Renal cortex interstitium (tissue), 11 donors: Measurements from ENCODE around the gene ABCG1. TPM values are rescaled to one million over a fixed set of nuclear protein-coding genes. Genes with fewer than 3 reads are reported as not detected.

Source experiments
- DNase-seq, 11 donors: peaks; one replicate each; pipeline ENCODE4 v3.0.0-alpha.2; 2013; ENCODE audit warnings: low read depth in 9 of 11, low spot score in 4 of 11; ENCODE audit errors: extremely low read depth in 1 of 11
- polyA plus RNA-seq, 3 donors: library from polyadenylated mRNA; unstranded; fragments of 120-200 nt; gene quantifications; one replicate each; pipeline ENCODE4 v1.2.1, GENCODE V29; 2013; ENCODE audit not compliant: insufficient read length in 3 of 3

The ABCG1 gene
- polyA plus RNA-seq, 3 donors, result 8.0 to 14.1 (median 9.3) TPM

- DNase-seq, result no peak
These were observed 6.7 kb downstream of the ABCG1 start for GRCh38 chr21:42225571-42226155.

- DNase-seq, result no peak
These were observed 7.7 kb downstream of the ABCG1 start for GRCh38 chr21:42226626-42227025.

GRCh38 chr21:42227909-42228708 lies 9.2 kb downstream of the ABCG1 start:
- DNase-seq, result no peak

- no peak for DNase-seq
These were observed 9.8 kb downstream of the ABCG1 start for GRCh38 chr21:42228709-42229220.

- DNase-seq, result no peak
These were observed 10.7 kb downstream of the ABCG1 start for GRCh38 chr21:42229676-42230075.

- no peak for DNase-seq
These were observed 11.2 kb downstream of the ABCG1 start for GRCh38 chr21:42230178-42230577.

GRCh38 chr21:42230636-42231035 lies 11.7 kb downstream of the ABCG1 start:
- no peak for DNase-seq

- no peak for DNase-seq
These were observed 12.8 kb downstream of the ABCG1 start for GRCh38 chr21:42231756-42232155.

GRCh38 chr21:42232176-42232825 lies 13.4 kb downstream of the ABCG1 start:
- DNase-seq, result no peak

- DNase-seq, result no peak
These were observed 14.4 kb downstream of the ABCG1 start for GRCh38 chr21:42233067-42233961.

- DNase-seq, result no peak
These were observed 15.1 kb downstream of the ABCG1 start for GRCh38 chr21:42234041-42234440.

GRCh38 chr21:42234464-42235241 lies 15.7 kb downstream of the ABCG1 start:
- DNase-seq, result peak in 3 of 11 donors; percentile 46 to 76 (median 66)

GRCh38 chr21:42235593-42235992 lies 16.7 kb downstream of the ABCG1 start:
- DNase-seq, result no peak

- no peak for DNase-seq
These were observed 17.1 kb downstream of the ABCG1 start for GRCh38 chr21:42236014-42236413.

GRCh38 chr21:42236693-42237092 lies 17.8 kb downstream of the ABCG1 start:
- DNase-seq, result no peak

- no peak for DNase-seq
These were observed 18.2 kb downstream of the ABCG1 start for GRCh38 chr21:42237161-42237560.

- no peak for DNase-seq
These were observed 18.6 kb downstream of the ABCG1 start for GRCh38 chr21:42237577-42237976.

GRCh38 chr21:42238185-42238934 lies 19.4 kb downstream of the ABCG1 start:
- no peak for DNase-seq
